OCI-LY1 (cell line): ENCODE data around the gene KICS2.

Experiments used
- EZH2 ChIP-seq: fragments of 200-600 bp; sonication (generic), shearing (Covaris generic); IDR thresholded peaks from 2 replicates; pipeline ENCODE4 v1.8.0; 2017; ENCODE audit warnings: borderline replicate concordance, mixed run types, mild to moderate bottlenecking, antibody characterized with exemption, low read length, moderate library complexity, mixed read lengths
- TF ChIP-seq, protein P1 (sequence below): fragments of 200-600 bp; sonication (generic), shearing (Covaris generic); IDR thresholded peaks from 2 replicates; pipeline ENCODE4 v1.5.1; 2017; ENCODE audit warnings: mild to moderate bottlenecking, antibody characterized with exemption, low read length, moderate library complexity, mixed read lengths

DNA sequence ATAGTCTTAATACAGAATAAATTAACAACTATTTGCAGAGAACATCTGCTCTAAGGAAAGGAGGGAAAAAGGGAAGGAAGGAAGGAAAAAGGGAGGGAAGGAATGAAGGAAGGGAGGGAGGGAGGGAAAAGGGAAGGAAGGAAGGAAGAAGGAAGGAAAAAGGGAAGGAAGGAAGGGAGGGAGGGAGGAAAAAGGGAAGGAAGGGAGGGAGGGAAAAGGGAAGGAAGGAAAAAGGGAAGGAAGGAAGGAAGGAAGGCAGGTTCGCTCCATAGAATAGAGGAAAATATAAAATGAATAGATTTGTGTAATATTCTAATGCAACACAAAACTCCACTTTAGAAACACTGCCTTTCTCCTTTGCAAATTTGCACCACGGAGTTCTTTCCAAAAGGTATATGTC is 16.6 kb downstream of the KICS2 start:
- TF ChIP-seq, protein P1, sequence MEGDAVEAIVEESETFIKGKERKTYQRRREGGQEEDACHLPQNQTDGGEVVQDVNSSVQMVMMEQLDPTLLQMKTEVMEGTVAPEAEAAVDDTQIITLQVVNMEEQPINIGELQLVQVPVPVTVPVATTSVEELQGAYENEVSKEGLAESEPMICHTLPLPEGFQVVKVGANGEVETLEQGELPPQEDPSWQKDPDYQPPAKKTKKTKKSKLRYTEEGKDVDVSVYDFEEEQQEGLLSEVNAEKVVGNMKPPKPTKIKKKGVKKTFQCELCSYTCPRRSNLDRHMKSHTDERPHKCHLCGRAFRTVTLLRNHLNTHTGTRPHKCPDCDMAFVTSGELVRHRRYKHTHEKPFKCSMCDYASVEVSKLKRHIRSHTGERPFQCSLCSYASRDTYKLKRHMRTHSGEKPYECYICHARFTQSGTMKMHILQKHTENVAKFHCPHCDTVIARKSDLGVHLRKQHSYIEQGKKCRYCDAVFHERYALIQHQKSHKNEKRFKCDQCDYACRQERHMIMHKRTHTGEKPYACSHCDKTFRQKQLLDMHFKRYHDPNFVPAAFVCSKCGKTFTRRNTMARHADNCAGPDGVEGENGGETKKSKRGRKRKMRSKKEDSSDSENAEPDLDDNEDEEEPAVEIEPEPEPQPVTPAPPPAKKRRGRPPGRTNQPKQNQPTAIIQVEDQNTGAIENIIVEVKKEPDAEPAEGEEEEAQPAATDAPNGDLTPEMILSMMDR = no peak
- no peak for TF ChIP-seq EZH2
